Thoracic aorta endothelial cell (primary cell): ENCODE data around the gene EPB41. TPM values are rescaled to one million over a fixed set of nuclear protein-coding genes. Genes with fewer than 3 reads are reported as not detected.

Experiments used
- small RNA-seq: library from RNA; depleted of rRNA; stranded (forward); fragments of <200 nt; gene quantifications from one replicate; pipeline ENCODE3, GENCODE V24; 2012
- total RNA-seq: library from RNA; depleted of rRNA; stranded (reverse); fragments of >200 nt; gene quantifications from 2 replicates; pipeline ENCODE4 v1.2.3, GENCODE V29; 2012

Gene EPB41
- total RNA-seq: 47.2 and 51.0 TPM in 2 replicates

GRCh38 chr1:28914228-28915030 is at the start of gene EPB41:
TSS of gene EPB41 (plus strand) at chr1:28914569. CDS start at chr1:28987438, 72,869 bp downstream.

GRCh38 chr1:29123887-29124365 is 209.6 kb downstream of the EPB41 start, which contains the start of gene TMEM200B:
TSS of gene TMEM200B (minus strand) at chr1:29123903. CDS start at chr1:29121828, 2,075 bp downstream.

Small RNA genes lying within 50 kb of the gene (small RNA-seq; reads per million reads assigned to genes)
- not detected for gene RF00017
- not detected for gene RF00019

Other genes with a start within 250 kb of the EPB41 start
- gene GMEB1, start 245.8 kb upstream of the EPB41 start, total RNA-seq: 12.2 and 12.4 TPM in 2 replicates
- gene YTHDF2, start 177.6 kb upstream of the EPB41 start, total RNA-seq: 101 and 120 TPM in 2 replicates
- not detected in 2 replicates for gene OPRD1, start 102.4 kb upstream of the EPB41 start, total RNA-seq
- gene TMEM200B, start 209.3 kb downstream of the EPB41 start, total RNA-seq: 0.66 and 2.7 TPM in 2 replicates